ENCODE data around the gene CUEDC2.

CUEDC2 gene

DNA sequence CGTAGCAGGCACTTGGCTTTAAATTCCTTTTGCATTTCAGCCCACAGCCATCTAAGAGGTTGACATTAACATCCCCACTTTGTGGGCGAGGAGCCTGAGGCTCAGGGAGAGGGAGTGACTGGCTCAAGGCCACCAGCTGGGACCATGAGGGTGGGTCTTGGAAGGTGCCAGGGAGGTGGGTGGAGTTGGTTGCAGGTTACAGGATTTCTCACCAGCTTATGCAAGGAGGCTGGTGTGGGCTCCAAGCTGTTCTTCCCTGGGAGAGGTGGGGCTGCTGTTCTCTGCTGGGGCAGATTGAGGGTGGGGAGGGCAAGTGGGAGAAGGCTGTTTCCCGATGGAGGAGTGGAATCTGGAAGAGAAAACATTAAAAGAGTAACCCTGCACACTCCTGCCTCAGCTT is 33.1 kb upstream of the CUEDC2 start:
- Histone ChIP-seq H3K27me3 (peaks cover 0 to 10% of the 10 kb centered on the region in 2 donors), H3K4me3 (no peak overlapping the region), H3K27ac (no peak overlapping the region), H3K36me3 (no peaks in the 10 kb centered on the region), H3K4me1 (peaks cover 0 to 15% (median 10%) of the 10 kb centered on the region in 4 donors), H3K9me3 (no peaks in the 10 kb centered on the region)
- TF ChIP-seq, protein P1, sequence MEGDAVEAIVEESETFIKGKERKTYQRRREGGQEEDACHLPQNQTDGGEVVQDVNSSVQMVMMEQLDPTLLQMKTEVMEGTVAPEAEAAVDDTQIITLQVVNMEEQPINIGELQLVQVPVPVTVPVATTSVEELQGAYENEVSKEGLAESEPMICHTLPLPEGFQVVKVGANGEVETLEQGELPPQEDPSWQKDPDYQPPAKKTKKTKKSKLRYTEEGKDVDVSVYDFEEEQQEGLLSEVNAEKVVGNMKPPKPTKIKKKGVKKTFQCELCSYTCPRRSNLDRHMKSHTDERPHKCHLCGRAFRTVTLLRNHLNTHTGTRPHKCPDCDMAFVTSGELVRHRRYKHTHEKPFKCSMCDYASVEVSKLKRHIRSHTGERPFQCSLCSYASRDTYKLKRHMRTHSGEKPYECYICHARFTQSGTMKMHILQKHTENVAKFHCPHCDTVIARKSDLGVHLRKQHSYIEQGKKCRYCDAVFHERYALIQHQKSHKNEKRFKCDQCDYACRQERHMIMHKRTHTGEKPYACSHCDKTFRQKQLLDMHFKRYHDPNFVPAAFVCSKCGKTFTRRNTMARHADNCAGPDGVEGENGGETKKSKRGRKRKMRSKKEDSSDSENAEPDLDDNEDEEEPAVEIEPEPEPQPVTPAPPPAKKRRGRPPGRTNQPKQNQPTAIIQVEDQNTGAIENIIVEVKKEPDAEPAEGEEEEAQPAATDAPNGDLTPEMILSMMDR (IDR thresholded peaks at IDR 0.05) = no peak
- DNase-seq = no peak
- intact Hi-C loops (cut with DNase I; ENCODE audit: low total_unique reads) = no loop called here

DNA sequence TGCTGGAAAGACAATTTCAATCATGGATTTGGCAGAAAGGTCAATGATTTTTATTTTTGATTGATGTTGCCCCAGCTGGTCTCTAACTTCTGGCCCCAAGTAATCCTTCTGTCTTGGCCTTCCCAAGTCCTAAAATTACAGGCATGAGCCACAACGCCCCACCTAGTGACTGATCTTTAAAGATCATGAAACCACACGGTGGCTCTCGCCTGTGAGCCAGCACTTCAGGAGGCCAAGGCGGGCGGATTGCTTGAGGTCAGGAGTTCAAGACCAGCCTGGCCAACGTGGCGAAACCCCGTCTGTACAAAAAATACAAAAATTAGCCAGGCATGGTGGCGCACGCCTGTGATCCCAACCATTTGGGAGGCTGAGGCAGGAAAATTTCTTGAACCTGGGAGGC is 31.6 kb upstream of the CUEDC2 start:
- TF ChIP-seq, protein P1 (IDR thresholded peaks at IDR 0.05) = no peak
- peaks cover 0 to 10% of the 10 kb centered on the region in 2 donors for H3K27me3 ChIP-seq
- DNase-seq = no peak
- H3K4me3 ChIP-seq = no peak overlapping the region
- H3K4me1 ChIP-seq = peaks cover 0 to 15% (median 10%) of the 10 kb centered on the region in 4 donors
- intact Hi-C loops (cut with DNase I; ENCODE audit: low total_unique reads) = no loop called here
- H3K36me3 ChIP-seq = no peaks in the 10 kb centered on the region
- no peak overlapping the region for H3K27ac ChIP-seq
- no peaks in the 10 kb centered on the region for H3K9me3 ChIP-seq

DNA sequence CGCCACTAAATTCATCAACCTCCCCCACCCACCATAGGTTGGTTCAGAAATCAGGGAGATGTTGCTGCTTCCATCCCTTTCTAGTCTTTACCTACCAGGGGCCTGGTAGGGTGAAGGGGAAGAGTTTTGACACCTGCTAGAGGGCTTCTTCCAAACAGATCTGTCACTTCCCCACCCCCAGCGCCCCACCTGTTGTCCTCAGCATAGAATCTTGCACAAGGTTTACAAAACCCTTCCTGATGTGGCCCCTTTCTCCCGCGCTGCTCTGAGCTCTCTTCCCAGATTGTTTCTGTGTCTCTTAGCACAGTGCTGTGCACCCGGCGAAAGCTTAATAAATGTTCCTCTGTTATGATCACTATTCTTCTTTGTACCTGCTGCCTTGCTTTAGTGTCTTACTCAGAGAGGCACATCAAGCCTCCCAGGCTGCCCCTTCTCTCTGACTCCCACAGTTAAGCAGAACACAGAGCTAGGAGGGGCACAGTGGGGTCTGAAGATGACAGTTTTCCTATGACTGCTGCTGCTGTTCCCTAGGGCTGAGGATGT is 30.2 kb upstream of the CUEDC2 start:
- intact Hi-C loops (cut with DNase I; ENCODE audit: low total_unique reads) = no loop called here
- no peak for DNase-seq
- Histone ChIP-seq H3K27ac (no peak overlapping the region), H3K4me1 (peaks cover 0 to 15% (median 10%) of the 10 kb centered on the region in 4 donors), H3K27me3 (peaks cover 0 to 10% of the 10 kb centered on the region in 2 donors), H3K4me3 (no peak overlapping the region), H3K36me3 (no peaks in the 10 kb centered on the region), H3K9me3 (no peaks in the 10 kb centered on the region)
- TF ChIP-seq, protein P1 (IDR thresholded peaks at IDR 0.05) = no peak

DNA sequence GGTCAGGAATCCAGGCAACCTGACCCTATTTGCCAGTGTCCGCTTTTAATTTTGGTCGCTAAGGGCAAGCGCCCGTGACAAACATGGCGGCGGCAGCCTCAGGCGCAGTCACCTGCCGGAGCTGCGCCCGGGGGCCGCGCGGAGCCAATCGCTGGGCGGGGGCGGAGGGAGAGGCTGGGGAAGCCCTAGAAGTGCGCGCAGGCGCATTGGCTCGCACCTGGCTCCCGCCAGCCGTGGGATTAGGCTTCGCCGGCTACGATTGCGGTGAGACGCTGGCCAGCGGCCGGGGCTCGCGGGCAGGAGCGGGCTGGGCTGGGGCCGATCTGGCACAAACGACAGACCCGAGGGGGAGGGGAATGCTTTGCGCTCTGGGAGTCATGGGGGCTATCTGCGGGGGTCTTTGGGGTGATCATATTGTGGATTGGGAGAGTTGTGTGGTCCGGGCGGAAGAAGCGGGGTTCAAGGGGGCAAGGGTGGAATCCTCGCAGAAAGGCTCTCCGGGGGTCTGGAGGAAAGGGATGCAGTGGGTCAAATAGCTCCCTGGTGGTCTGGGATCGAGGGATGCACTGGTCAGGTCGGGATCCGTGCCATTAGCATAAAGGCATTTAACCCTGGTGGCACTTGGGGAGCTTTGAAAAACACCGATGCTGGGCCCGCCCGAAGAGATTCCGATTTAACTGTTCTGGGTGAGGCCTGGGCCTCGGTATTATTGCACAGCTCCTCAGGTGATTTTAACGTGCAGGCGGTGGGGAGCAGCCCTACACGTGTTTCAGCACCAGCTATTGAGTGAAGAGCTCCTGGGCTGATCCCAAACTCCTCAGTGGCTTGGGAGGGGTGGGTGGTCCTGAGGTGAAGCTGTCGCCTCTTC is 29.0 kb upstream of the CUEDC2 start:
- peak overlapping the region; percentile 51 to 62 for H3K4me3 ChIP-seq
- intact Hi-C loops (cut with DNase I; ENCODE audit: low total_unique reads) = no loop called here
- TF ChIP-seq, protein P1 (IDR thresholded peaks at IDR 0.05) = no peak
- DNase-seq = peak; percentile 82 to 91
- peaks cover 0 to 15% (median 10%) of the 10 kb centered on the region in 4 donors for H3K4me1 ChIP-seq
- H3K27ac ChIP-seq = peak overlapping the region; percentile 28 to 36
- H3K9me3 ChIP-seq = no peaks in the 10 kb centered on the region
- no peaks in the 10 kb centered on the region for H3K36me3 ChIP-seq
- H3K27me3 ChIP-seq = peaks cover 0 to 10% of the 10 kb centered on the region in 2 donors

DNA sequence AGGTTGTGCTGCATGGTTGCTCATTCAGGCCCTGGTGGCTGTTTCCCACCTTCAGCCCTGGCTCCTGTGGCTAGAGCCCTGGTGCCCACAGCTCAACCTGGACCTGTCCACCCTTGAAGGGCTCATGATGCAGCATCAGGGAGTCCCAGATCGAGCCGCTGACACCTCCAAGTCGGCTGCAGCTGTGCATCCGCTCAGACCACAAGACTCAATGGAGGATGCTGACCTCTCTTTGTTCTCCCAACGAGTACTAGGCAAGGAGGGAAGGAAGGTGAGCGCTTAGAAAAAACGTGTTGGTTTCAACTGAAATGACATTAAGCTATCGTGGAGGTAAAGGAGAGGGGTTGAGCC is 28.4 kb upstream of the CUEDC2 start:
- peaks cover 0 to 10% of the 10 kb centered on the region in 2 donors for H3K27me3 ChIP-seq
- H3K4me3 ChIP-seq = peak overlapping the region; percentile 51 to 62
- DNase-seq = no peak
- intact Hi-C loops (cut with DNase I; ENCODE audit: low total_unique reads) = no loop called here
- H3K27ac ChIP-seq = no peak overlapping the region
- peaks cover 0 to 15% (median 10%) of the 10 kb centered on the region in 4 donors for H3K4me1 ChIP-seq
- H3K9me3 ChIP-seq = no peaks in the 10 kb centered on the region
- no peaks in the 10 kb centered on the region for H3K36me3 ChIP-seq
- TF ChIP-seq, protein P1 (IDR thresholded peaks at IDR 0.05) = no peak

Data from tibial artery (tissue), 4 donors.